ENCODE results near the gene EFL1.

GRCh38 chr15:82091636-82092140, 170.8 kb downstream of the EFL1 start:
- TF ChIP-seq SIX5 (IDR thresholded peaks at IDR 0.05; ENCODE audit: low read depth, low read length, severe bottlenecking) (no peak), ZNF274 (IDR thresholded peaks at IDR 0.05; ENCODE audit: insufficient read depth, insufficient read length) (no peak), HDGF (IDR thresholded peaks at IDR 0.05) (no peak), CEBPB (IDR thresholded peaks at IDR 0.05; ENCODE audit: borderline replicate concordance in 1 of 2, low read depth in 2 of 2, low read length in 2 of 2) (no peak), NFXL1 (IDR thresholded peaks at IDR 0.05; ENCODE audit: borderline replicate concordance) (no peak), CBX5 (IDR thresholded peaks at IDR 0.05; ENCODE audit: low read depth) (no peak), BRCA1 (IDR thresholded peaks at IDR 0.05; ENCODE audit: low read depth, low read length) (no peak), MTA3 (IDR thresholded peaks at IDR 0.05; ENCODE audit: borderline replicate concordance, low read length) (no peak), HCFC1 (IDR thresholded peaks at IDR 0.05; ENCODE audit: low read length) (no peak), ATF7 (IDR thresholded peaks at IDR 0.05; ENCODE audit: low read depth) (no peak), RBBP5 (conservative IDR thresholded peaks at IDR 0.05) (no peak), CHD2 (IDR thresholded peaks at IDR 0.05; ENCODE audit: borderline replicate concordance, low read depth, low read length) (no peak)
- TF ChIP-seq, protein P1, sequence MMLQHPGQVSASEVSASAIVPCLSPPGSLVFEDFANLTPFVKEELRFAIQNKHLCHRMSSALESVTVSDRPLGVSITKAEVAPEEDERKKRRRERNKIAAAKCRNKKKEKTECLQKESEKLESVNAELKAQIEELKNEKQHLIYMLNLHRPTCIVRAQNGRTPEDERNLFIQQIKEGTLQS (IDR thresholded peaks at IDR 0.05; ENCODE audit: borderline replicate concordance, extremely low read depth, low read depth, low read length), result no peak
- TF ChIP-seq, protein P2, sequence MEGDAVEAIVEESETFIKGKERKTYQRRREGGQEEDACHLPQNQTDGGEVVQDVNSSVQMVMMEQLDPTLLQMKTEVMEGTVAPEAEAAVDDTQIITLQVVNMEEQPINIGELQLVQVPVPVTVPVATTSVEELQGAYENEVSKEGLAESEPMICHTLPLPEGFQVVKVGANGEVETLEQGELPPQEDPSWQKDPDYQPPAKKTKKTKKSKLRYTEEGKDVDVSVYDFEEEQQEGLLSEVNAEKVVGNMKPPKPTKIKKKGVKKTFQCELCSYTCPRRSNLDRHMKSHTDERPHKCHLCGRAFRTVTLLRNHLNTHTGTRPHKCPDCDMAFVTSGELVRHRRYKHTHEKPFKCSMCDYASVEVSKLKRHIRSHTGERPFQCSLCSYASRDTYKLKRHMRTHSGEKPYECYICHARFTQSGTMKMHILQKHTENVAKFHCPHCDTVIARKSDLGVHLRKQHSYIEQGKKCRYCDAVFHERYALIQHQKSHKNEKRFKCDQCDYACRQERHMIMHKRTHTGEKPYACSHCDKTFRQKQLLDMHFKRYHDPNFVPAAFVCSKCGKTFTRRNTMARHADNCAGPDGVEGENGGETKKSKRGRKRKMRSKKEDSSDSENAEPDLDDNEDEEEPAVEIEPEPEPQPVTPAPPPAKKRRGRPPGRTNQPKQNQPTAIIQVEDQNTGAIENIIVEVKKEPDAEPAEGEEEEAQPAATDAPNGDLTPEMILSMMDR (IDR thresholded peaks at IDR 0.05 in 2 of 3, conservative IDR thresholded peaks at IDR 0.05 in 1 of 3; ENCODE audit: control insufficient read depth in 2 of 3, extremely low read depth in 1 of 3, insufficient read depth in 1 of 3, low read depth in 3 of 3, low read length in 3 of 3), result no peak

Measured in GM12878 (cell line).